NCI-H1092 treated with DMSO at 0.1 percent for 48 hours (cell line): ENCODE measurements around the gene RIMKLB.
A peak's percentile ranks its signal among the peaks of the same experiment; 100 is the strongest.

Experiments
- DNase-seq: peaks from one replicate; lab custom pipeline; 2025; lab: John Stamatoyannopoulos, UW

The RIMKLB gene

GRCh38 chr12:8697476-8698131 is at the start of gene RIMKLB:
TSS of gene RIMKLB (plus strand) at chr12:8697991. CDS start at chr12:8713867, 15,876 bp downstream.
- DNase-seq: peak; percentile 88

- DNase-seq: no peak
Measured at GRCh38 chr12:8648576-8649205, 49.1 kb upstream of the RIMKLB start.

GRCh38 chr12:8655421-8655820 is 42.4 kb upstream of the RIMKLB start:
- DNase-seq: no peak

GRCh38 chr12:8658346-8658745 is 39.4 kb upstream of the RIMKLB start:
- no peak for DNase-seq

- DNase-seq: no peak
Measured at GRCh38 chr12:8661016-8661415, 36.8 kb upstream of the RIMKLB start.

- no peak for DNase-seq
Measured at GRCh38 chr12:8661751-8662150, 36.0 kb upstream of the RIMKLB start.

- no peak for DNase-seq
Measured at GRCh38 chr12:8662593-8662992, 35.2 kb upstream of the RIMKLB start, which contains the start of gene MFAP5. TSS of gene MFAP5 (minus strand) at chr12:8662826. CDS start at chr12:8662104, 722 bp downstream.

- DNase-seq: no peak
Measured at GRCh38 chr12:8664228-8664913, 33.4 kb upstream of the RIMKLB start.

GRCh38 chr12:8665759-8666158 is 32.0 kb upstream of the RIMKLB start:
- DNase-seq: no peak

GRCh38 chr12:8667270-8667669 is 30.5 kb upstream of the RIMKLB start:
- DNase-seq: no peak

GRCh38 chr12:8668441-8668840 is 29.4 kb upstream of the RIMKLB start:
- DNase-seq: no peak

- no peak for DNase-seq
Measured at GRCh38 chr12:8672381-8672780, 25.4 kb upstream of the RIMKLB start.

- no peak for DNase-seq
Measured at GRCh38 chr12:8675591-8676036, 22.2 kb upstream of the RIMKLB start.

GRCh38 chr12:8676651-8677050 is 21.1 kb upstream of the RIMKLB start:
- DNase-seq: no peak

GRCh38 chr12:8677362-8677761 is 20.4 kb upstream of the RIMKLB start:
- DNase-seq: no peak

- no peak for DNase-seq
Measured at GRCh38 chr12:8678661-8679111, 19.1 kb upstream of the RIMKLB start.

GRCh38 chr12:8680533-8680932 is 17.3 kb upstream of the RIMKLB start:
- no peak for DNase-seq

- no peak for DNase-seq
Measured at GRCh38 chr12:8681129-8681884, 16.5 kb upstream of the RIMKLB start.

- no peak for DNase-seq
Measured at GRCh38 chr12:8685051-8685450, 12.7 kb upstream of the RIMKLB start.

GRCh38 chr12:8687846-8688601 is 9.8 kb upstream of the RIMKLB start:
- DNase-seq: peak; percentile 16

GRCh38 chr12:8689681-8690080 is 8.1 kb upstream of the RIMKLB start:
- no peak for DNase-seq
